SK-N-MC (cell line): ENCODE results near the gene MPRIP.

Source experiments
- EZH2 ChIP-seq: fragments of 200-600 bp; sonication (generic); IDR thresholded peaks from one replicate; pipeline ENCODE4 v1.6.1; 2017; ENCODE audit warnings: antibody characterized with exemption
- POLR2AphosphoS5 ChIP-seq: IDR thresholded peaks from 2 replicates; pipeline ENCODE4 v1.6.1; 2012; ENCODE audit warnings: mild to moderate bottlenecking, low read depth, low read length, borderline replicate concordance

GRCh38 chr17:17130077-17130844, 88.0 kb downstream of the MPRIP start:
- TF ChIP-seq EZH2 (no peak), POLR2AphosphoS5 (no peak)
